ENCODE measurements around the gene SCAI.

Gene SCAI

GRCh38 chr9:125161284-125161918, 18.1 kb upstream of the SCAI start:
- Histone ChIP-seq H3K27ac (ENCODE audit: low read depth, low read length) (no peak overlapping the region), H3K79me2 (ENCODE audit: control insufficient read depth, low read length) (peaks cover 22% of the 10 kb centered on the region)

GRCh38 chr9:125160750-125161149, 17.4 kb upstream of the SCAI start:
- TF ChIP-seq CTCF (IDR thresholded peaks at IDR 0.05; ENCODE audit: low read depth, low read length, poor library complexity, severe bottlenecking) (no peak), EZH2phosphoT487 (IDR thresholded peaks at IDR 0.05; ENCODE audit: borderline replicate concordance, low read length) (no peak)
- no peak overlapping the region for H3K27ac ChIP-seq (ENCODE audit: low read depth, low read length)
- no peaks in the 10 kb centered on the region for H4K20me1 ChIP-seq (ENCODE audit: control insufficient read depth, insufficient read depth, low read depth, low read length)
- H3K4me1 ChIP-seq (ENCODE audit: control insufficient read depth, low read length), result no peaks in the 10 kb centered on the region
- no peaks in the 10 kb centered on the region for H3F3A ChIP-seq (ENCODE audit: control insufficient read depth, insufficient read depth)
- peaks cover 16% of the 10 kb centered on the region for H3K79me2 ChIP-seq (ENCODE audit: control insufficient read depth, low read length)
- H3K4me3 ChIP-seq (ENCODE audit: low read length), result no peak overlapping the region
- peaks cover 17% of the 10 kb centered on the region for H3K36me3 ChIP-seq (ENCODE audit: control insufficient read depth, low read length)
- no peaks in the 10 kb centered on the region for H3K9me3 ChIP-seq (ENCODE audit: control insufficient read depth, insufficient read depth, low read length)
- no peak overlapping the region for H3K4me2 ChIP-seq (ENCODE audit: low read length)
- no peaks in the 10 kb centered on the region for H3K27me3 ChIP-seq (ENCODE audit: control insufficient read depth, low read length)
- H3K9me2 ChIP-seq (replicated peaks; ENCODE audit: control insufficient read depth, low read length), result no peaks in the 10 kb centered on the region

More at GRCh38 chr9:125161284-125161918, 18.1 kb upstream of the SCAI start:
- Histone ChIP-seq H3F3A (ENCODE audit: control insufficient read depth, insufficient read depth) (no peaks in the 10 kb centered on the region), H3K36me3 (ENCODE audit: control insufficient read depth, low read length) (peaks cover 22% of the 10 kb centered on the region), H4K20me1 (ENCODE audit: control insufficient read depth, insufficient read depth, low read depth, low read length) (no peaks in the 10 kb centered on the region), H3K27me3 (ENCODE audit: control insufficient read depth, low read length) (no peaks in the 10 kb centered on the region), H3K9me3 (ENCODE audit: control insufficient read depth, insufficient read depth, low read length) (no peaks in the 10 kb centered on the region), H3K4me2 (ENCODE audit: low read length) (no peak overlapping the region), H3K9me2 (replicated peaks; ENCODE audit: control insufficient read depth, low read length) (no peaks in the 10 kb centered on the region), H3K4me1 (ENCODE audit: control insufficient read depth, low read length) (no peaks in the 10 kb centered on the region), H3K4me3 (ENCODE audit: low read length) (no peak overlapping the region)
- TF ChIP-seq CTCF (IDR thresholded peaks at IDR 0.05; ENCODE audit: low read depth, low read length, poor library complexity, severe bottlenecking), result no peak
- no peak for TF ChIP-seq EZH2phosphoT487 (IDR thresholded peaks at IDR 0.05; ENCODE audit: borderline replicate concordance, low read length)

- Histone ChIP-seq H4K20me1 (ENCODE audit: control insufficient read depth, insufficient read depth, low read depth, low read length) (no peaks in the 10 kb centered on the region), H3K4me3 (ENCODE audit: low read length) (no peak overlapping the region), H3K36me3 (ENCODE audit: control insufficient read depth, low read length) (peaks cover 48% of the 10 kb centered on the region)
These were observed 13.2 kb upstream of the SCAI start for GRCh38 chr9:125156551-125156950.

More at GRCh38 chr9:125156551-125156950, 13.2 kb upstream of the SCAI start:
- Histone ChIP-seq H3K9me3 (ENCODE audit: control insufficient read depth, insufficient read depth, low read length) (no peaks in the 10 kb centered on the region), H3K79me2 (ENCODE audit: control insufficient read depth, low read length) (peaks cover 9% of the 10 kb centered on the region), H3K4me1 (ENCODE audit: control insufficient read depth, low read length) (no peaks in the 10 kb centered on the region), H3K27ac (ENCODE audit: low read depth, low read length) (no peak overlapping the region), H3K9me2 (replicated peaks; ENCODE audit: control insufficient read depth, low read length) (no peaks in the 10 kb centered on the region), H3K4me2 (ENCODE audit: low read length) (no peak overlapping the region), H3F3A (ENCODE audit: control insufficient read depth, insufficient read depth) (no peaks in the 10 kb centered on the region), H3K27me3 (ENCODE audit: control insufficient read depth, low read length) (no peaks in the 10 kb centered on the region)
- TF ChIP-seq CTCF (IDR thresholded peaks at IDR 0.05; ENCODE audit: low read depth, low read length, poor library complexity, severe bottlenecking), result no peak
- TF ChIP-seq EZH2phosphoT487 (IDR thresholded peaks at IDR 0.05; ENCODE audit: borderline replicate concordance, low read length), result no peak
